Islet precursor cell (in vitro differentiated cells): ENCODE data around the gene LRRC4C.

ENCODE experiments used
- DNase-seq: peaks from one replicate; pipeline ENCODE4 v3.0.0-alpha.2; 2018

LRRC4C gene

DNA sequence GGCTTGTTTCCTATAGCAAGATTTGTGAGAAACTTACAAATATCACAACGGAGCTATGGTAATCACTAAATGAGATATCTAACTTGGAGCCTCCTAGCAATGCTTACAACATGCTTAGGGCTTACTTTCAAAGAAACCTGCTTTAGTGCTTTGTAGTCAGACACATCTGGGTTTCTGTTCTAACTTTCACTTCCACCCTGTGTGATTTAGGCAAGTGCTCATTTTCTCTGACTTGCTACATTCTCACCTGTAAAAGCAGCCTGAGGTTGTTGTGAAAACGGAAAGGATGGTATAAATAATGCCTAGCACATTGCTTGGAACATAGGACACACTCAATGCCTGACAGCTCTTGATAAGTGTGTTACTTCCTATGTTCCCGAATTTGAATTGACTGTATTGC is 45.6 kb downstream of the LRRC4C start:
- no peak for DNase-seq

DNA sequence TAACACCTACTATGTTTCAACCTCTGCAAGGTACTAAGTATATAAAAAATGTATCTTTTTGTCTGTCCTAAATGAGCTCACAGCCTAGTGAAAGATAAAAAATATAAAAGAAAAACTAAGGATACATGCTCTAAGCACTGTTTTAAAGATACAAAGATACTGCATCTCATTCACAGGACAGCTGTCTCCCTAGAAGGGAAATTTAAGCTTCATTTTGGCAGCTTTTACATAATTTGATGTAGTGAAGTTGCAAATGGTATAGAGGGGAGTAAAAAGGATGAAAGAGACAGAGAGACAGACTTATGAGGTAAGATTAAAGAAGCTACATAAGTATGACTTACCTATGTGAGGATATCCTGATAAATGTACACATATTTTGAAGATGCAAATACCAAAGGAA is 53.6 kb downstream of the LRRC4C start:
- DNase-seq: no peak

DNA sequence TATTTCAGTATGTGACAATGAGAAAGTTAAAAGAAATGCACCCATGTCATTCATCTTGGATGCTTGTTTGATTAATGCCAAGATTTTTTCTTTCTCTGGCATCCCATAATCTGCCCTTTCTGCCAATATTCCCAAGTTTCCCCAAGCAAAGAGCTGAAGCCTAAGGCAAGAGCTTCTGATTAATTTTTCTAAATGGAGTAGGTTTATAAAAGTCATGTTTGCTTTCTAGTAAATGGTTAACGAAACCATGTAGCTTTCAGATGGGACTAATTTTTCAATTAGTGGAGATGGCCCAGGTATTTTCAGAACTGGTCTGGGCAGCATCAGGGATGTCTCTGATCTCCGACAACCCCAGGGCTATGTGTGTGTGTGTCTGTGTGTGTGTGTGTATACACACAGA is 55.3 kb downstream of the LRRC4C start:
- no peak for DNase-seq

DNA sequence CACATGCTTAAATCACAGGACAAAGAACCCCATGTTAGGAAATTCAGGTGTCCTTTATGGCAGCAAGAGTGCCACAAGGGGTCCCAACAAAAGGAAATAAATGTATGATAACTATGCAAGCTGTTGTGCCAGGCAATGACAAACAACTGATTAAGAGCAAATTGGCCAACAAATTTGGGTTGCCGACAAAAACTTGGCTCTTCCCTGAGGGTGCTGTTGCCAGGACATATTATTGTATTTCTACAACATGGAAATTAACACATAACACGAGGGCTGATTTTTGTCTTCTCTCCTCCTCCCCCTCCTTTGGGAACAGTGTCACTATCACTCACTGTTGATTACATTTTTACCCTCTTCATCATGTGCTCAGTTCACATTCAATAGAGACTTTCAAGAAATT is 56.0 kb downstream of the LRRC4C start:
- no peak for DNase-seq

DNA sequence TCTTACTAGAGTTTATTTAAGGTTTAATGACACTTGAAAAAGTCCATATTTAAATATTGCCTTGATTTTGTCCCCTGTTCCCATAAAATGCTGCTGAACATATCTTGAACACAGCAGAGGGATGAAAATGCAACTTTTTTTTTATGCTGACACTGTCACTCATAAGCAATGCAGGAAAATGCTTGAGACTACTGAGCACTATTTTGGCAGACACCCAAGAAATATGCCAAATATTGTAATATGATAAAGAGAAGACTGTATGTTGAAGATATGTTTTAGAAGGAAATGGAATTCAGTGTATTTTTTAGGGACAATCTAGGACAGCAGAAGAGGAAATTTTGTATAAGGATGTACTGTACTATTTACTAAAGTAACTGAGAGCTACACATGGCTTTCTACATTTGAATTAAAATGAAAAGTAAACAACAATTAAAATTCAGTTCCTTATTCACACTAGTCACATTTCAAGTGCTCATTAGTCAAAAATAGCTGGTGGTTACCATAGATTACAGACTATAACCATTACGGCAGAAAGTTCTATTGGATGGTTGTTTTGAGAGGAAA is 58.6 kb downstream of the LRRC4C start:
- DNase-seq: no peak

DNA sequence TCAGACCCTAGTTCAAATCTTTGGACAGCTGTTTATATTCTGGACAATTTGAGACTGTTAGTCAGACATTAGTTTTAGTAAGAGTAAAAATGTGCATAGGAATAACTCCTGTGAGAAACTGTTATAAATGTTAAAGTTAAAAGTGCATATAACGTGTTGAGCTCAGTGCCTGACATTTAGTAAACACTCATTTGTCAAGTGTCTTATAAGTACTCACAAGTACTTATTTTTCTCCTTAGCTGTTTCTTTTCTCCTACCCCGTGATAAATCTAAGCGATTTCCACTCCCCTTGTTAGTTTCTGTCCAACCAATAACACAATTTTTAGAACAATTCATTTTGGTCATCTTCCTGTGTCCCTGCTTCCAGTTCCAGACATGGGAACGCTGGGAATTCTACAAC is 59.3 kb downstream of the LRRC4C start:
- no peak for DNase-seq

DNA sequence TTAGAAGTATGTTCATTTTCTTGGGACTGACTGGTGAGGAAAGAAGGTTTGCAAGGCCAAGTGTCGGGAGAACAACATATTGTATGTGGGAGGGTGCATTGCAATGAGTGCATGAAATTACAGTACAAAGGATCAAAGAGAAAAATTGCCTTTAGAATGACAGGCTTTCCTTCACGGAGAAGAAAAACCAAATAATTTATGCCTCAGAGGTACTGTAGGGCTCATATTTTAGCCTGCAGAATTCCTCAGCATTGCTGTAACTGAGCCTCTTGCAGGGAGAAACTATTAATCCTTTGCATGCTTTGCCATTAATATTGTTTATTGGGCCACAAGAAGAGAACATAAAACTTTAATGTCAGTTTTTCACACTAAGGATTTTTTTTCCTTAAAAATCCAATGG is 60.1 kb downstream of the LRRC4C start:
- DNase-seq: no peak

DNA sequence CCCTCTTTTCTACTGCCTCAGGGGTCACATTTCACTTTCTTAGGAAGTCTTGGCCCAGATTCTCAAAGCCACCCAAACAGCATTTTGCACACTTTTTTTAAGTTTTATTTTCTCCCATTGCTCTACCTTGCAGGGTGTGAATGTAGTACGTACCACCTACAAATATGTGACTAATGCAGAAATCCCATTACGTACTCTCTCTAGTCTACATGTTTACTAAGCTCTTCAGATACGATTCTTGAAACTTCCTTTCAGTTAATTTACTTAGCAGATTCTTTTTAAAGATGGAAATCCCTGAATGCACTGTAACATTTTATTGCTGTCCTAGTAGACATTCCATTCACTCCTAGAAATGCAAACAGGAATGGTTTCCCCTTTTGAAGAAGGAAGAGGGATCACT is 61.3 kb downstream of the LRRC4C start:
- DNase-seq: no peak

DNA sequence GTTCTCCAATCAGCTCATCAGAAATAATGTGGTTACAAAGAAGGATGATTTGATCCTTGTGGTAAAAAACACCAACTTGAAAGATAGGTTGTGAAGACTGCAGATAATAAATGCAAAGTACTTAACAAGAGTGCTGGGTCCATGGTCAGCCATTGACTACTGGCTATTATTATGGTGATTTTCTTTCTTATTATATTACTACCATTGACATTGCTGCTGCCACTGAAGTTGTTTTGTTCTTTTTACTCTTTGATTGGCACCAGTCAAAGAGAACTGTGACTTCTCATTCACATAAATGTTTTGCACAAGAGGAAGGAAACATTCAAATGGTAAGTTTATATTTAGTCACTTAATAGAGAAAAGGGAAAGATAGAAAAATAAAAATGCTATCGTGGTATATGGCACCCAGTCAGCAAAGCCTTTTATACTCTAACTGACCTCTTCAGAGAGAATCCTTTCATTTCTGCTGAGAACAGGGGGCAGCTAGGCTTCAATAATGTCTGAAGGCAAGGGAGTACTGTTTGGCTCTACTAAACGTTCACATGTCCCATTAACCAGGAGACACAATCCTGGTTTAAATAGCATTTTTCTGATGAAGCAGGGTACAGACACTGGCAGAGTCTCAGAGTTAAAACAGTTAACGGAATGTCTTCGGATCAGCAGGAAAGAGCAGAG is 64.8 kb downstream of the LRRC4C start:
- DNase-seq: no peak

DNA sequence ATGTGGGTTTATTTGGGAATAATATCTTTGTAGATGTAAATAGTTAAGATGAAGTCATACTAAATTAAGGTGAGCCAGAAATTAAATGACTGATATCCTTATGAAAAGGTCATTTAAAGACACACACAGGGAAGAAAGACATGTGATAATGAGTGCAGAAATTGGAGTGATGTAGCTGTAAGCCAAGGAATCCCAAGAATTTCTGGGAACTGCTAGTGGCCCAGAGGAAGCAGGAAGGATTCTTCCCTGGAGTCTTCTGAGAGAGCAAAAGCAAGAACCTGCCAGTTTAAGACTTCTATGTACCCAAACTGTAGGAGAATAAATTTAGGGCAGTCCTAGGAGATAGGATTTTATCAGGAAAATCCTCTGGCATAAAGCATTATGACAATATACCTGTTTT is 66.9 kb downstream of the LRRC4C start:
- peak; percentile 62 for DNase-seq

DNA sequence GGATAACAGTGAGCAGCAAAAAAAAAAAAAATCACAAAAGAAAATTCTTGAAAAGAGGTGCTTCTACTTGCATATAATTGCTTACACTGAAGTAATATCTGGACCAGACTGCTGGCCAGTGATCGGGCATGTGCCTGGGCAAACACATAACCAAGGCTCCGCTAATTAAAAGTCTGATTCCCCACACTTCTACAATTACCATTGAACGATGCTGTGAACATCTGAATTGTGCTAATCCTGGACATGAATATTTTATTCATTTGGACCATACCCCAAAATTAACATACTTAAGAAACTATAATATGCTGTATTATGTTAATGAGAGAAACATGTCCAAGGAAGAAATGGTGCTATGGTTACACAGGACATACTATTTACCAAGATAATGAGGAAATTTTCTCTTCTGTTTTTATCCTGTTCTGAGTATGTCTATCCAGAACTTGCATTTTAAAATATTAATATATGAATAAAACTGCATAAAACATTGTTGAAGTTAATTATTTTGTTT is 69.8 kb downstream of the LRRC4C start:
- DNase-seq: no peak

DNA sequence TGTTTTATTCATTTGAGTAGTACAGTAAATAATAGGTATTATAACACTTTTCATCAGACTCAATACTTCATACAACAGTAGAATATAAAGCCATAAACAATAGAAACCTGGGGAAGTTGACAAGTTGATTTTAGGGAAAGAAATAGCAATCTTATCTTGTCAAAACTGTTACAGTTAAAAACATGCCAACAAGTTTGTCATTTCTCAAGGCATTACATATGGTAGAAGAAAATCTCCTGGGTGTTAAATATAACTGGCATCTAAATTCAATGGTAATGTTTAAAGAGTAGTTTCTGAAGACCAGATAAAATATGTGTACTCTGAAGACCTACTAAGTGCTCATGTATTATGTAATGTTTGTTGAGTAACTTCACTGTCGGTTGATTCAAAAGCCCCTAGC is 75.1 kb downstream of the LRRC4C start:
- DNase-seq: no peak

DNA sequence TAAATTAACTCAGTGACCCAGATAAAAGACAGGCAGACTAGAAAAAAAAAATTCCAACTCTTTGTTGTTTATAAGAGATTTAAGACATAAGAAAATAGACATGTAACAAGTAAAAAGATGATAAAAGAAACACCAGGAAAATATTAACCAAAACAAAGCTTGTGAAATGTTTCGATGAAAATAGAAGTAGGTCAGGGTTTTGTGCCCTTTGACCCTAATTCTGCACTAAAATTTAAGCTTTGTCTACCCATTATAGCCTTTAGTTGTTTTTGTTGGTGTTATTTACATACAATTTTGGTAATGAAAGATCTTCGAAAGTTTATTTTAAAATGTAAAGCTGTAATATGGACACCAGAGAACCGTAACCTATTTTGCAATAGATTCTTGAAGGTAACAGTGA is 75.7 kb downstream of the LRRC4C start:
- no peak for DNase-seq

DNA sequence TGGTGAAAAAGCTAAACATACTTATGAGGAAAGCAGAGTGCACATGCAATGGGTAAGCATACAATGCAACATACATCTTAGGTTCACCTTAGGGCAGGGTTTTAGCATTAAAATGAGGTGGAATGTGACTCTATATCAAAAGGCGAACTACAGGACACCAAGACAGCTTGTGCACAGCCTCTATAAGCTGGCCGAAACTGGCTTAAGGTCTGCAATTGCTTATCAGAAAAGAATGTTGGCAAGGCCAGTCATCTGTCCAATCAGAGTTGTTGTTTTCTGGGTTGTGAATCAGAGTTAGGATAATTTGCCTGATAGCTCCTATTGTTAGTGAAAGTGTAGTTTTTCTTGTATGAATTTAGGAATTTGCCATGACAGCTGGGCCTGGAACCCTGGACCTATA is 76.5 kb downstream of the LRRC4C start:
- DNase-seq: peak; percentile 55

DNA sequence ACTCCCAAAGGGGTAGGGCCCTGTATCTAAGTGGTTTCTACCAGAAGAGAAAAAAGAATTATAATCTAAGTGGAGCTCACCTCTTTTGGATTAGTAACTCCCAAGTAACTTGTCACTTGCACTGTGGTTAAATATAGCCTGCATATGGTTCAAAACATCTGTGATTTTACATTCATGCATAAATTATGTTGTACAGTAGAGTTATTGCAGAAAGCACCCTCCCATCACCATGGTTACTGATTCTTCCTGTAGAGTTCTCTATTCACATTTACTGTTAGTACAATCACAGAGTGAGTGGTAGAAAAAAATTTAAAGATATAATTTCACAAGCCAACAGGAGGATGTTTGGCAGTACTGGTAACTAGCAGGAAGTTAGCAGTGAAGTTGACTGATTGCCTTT is 80.4 kb downstream of the LRRC4C start:
- no peak for DNase-seq

DNA sequence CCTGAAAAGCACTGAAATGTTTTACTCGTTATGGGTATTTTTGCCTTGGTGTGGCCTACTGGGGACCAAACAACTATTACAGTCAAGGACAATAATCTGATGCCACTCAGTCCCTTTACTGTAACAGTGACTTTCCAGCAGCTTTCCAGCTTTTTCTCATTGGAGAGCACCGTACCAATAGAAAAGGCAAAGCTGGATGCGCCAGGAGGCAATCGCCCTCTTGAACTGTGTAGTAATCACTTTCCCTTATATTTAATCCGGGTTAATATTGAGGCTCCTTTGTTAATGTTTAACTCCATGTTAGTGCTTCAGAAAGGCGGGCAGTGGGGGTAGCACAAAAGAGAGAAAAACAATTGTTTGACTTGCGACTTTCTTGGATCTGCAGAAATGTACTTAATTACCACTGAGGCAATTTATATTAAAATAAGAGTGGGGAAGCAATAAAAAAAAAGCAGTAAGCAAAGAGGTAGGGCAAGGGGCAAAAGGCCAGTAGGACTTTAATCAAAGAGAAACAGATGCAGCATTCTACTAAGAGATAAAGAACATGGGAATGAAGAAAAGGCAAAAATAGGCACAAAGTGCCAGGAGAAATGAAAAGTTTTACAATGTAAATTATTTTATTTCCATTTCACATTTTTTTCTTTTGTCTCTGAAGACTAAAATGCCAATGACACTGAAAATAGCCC is 81.6 kb downstream of the LRRC4C start:
- no peak for DNase-seq

DNA sequence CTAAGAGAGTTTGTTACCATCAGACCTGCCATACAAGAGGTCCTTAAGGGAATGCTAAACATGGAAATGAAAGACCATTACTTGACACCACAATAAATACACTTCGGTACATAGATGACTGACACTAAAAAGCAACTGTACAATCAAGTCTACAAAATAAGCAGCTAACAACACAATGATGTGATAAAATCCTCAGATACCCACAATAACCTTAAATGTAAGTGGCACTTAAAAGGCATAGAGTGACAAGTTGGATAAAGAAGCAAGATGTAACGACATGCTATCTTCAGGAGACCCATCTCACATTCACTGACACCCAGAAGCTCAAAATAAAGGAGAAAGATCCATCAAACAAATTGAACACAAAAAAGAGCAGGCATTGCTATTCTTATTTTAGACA is 107.6 kb downstream of the LRRC4C start:
- DNase-seq: no peak

DNA sequence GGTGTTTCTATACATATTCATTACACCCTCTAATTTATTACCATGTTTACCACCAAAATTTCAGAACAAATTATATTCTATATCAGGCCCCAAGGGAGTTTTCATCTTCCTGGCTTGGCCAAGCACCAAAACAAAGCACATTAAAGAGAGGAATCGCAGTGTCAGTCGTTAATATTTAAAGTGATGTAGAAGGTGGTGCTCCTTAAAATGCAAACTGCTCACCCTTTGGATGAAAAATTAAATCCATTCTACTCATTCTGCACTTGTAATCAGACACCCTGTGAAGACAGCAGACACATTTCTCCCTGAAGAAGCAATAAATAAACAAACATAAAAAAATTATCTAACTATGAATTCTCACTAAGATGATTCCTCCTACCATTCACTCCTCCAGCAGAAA is 113.4 kb downstream of the LRRC4C start:
- no peak for DNase-seq

DNA sequence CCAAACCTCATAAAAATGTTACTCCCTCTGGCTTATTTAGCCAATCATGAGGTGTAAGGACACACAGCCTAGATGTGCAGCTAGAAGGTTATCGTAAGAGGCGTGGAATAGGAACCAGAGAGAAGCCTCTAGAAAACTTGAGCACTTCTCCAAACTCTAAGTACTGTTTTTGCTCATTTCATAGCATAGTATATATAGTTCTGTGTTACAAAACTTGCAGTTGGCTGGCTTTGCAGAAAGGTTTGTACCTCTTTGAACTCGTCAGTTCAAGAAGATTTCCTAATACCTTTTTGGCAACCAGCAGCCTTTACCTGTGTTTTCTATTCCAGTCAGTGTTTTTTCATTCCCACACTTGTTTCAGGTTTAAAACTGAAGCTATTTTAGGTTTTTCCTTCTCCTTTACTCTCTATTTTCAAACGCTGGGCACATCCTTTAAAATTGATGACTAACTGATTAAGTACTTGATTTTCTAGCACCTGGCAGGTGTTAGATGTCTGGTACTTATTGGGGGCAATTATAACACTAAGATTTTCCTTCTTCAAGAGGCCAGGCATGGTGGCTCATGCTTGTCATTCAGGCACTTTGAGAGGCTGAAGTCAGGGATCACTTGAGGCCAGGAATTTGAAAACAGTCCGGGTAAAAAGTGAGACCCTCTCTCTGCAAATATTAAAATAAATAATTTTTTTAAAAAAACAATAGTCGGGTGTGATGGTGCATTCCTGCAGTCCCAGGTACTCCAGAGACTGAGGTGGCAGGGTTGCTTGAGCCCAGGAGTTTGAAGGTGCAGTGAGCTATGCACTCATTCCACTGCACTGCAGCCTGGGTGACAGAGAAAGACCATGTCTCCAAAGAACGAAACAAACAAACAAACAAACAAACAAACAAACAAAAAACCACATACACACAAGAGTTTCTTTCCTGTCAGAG is 125.2 kb downstream of the LRRC4C start:
- no peak for DNase-seq

DNA sequence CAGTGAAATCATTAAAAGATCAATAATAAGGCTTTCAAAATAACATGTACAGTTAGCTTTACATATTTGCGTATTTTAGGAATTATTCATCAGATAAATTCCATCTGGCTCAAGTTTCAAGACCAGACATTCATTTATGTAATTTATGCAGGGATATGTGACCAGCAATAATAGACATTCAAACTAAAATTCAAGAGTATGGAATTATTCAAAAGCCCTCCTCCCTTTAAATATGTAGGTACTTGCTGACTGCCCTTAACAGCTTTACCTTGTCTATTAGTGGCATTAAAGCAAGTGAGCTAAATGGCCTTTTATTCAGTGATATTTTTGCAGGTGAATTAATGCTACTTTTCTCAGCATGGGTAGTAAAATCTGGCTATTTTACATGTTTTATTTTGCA is 126.1 kb downstream of the LRRC4C start:
- DNase-seq: no peak

DNA sequence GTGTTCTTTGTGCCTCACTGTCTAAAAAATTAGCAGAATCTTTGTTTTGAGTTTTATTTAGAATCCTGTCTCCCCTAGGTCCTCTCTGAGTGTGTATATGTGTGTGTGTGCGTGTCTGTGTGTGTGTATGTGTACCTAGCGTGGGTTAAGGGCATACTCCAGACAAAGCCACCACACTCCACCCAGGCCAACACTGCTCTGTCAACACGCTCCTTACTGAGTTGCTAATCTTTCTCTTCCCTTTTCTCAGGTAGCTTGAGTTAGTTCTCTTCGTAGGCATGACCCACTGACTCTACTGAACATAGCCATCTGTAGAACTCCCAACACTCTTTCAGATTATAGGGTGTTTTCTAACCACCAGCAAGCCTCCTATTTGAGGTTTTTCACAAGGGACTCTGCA is 131.1 kb downstream of the LRRC4C start:
- DNase-seq: no peak

DNA sequence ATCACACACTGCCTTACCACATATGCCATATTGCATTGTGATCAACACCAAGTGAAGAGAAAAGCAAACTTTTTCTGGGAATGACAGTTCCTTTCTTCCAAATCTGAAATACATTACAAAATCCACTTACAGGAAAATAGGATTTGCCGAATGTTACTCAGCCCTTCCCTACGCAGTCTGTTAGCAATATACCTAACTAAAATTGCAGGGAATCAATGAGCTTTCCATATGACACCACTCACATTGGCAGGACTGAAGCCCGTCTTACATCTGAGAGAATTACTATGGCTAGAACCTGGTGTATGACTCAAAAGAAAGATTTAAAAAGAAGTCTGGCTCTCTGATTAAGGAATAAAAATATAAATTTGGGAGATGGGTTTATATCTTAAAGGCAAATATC is 136.0 kb downstream of the LRRC4C start:
- no peak for DNase-seq

DNA sequence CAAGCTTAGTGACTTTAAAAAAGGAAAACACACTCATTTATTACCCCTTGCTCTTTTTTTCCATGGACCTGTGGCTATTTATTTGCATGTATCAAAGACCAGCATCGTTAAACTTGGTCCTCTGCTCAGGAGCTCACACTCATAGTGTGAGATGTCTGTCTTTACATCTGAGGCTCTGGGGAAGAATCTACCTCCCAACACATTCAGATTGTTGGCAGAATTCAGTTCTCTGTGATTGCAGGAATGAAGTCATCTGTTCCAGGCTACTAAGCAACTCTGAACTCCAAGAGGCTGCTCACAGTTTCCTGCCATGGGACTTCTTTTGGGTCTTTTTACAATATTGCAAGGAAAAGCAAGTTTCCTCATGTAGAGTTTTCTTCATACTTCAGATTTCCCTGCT is 138.8 kb downstream of the LRRC4C start:
- DNase-seq: no peak
